GM06990 (cell line): ENCODE results near the gene NEAT1.
A peak's percentile ranks its signal among the peaks of the same experiment; 100 is the strongest.

Experiments
- DNase-seq: peaks from one replicate; pipeline ENCODE4 v3.0.0-alpha.2; 2011; ENCODE audit not compliant: insufficient read length; ENCODE audit errors: extremely low read depth
- H3K27me3 ChIP-seq: replicated peaks from 2 replicates; pipeline ENCODE4 v1.6.0; 2011; ENCODE audit warnings: low read length; ENCODE audit not compliant: control insufficient read depth, insufficient read depth
- H3K36me3 ChIP-seq: 2 replicates; pipeline ENCODE4 v1.5.1; 2011; ENCODE audit warnings: low read length; ENCODE audit not compliant: control insufficient read depth, insufficient read depth
- H3K4me3 ChIP-seq: replicated peaks from 2 replicates; pipeline ENCODE4 v1.5.1; 2011; ENCODE audit warnings: low read depth, mild to moderate bottlenecking, control low read depth, low read length
- CTCF ChIP-seq: IDR thresholded peaks from 2 replicates; pipeline ENCODE4 v1.5.1; 2011; ENCODE audit warnings: low read length, control low read depth, mild to moderate bottlenecking, inconsistent platforms; ENCODE audit not compliant: insufficient read depth, poor library complexity, severe bottlenecking

NEAT1 gene

GRCh38 chr11:65482306-65482850 lies 59.8 kb downstream of the NEAT1 start:
- Histone ChIP-seq H3K27me3 (no peaks in the 10 kb centered on the region), H3K4me3 (no peak overlapping the region), H3K36me3 (no peaks in the 10 kb centered on the region)
- DNase-seq, result no peak
- TF ChIP-seq CTCF, result no peak

- no peak for DNase-seq
- Histone ChIP-seq H3K4me3 (no peak overlapping the region), H3K27me3 (no peaks in the 10 kb centered on the region), H3K36me3 (no peaks in the 10 kb centered on the region)
- no peak for TF ChIP-seq CTCF
Observed at GRCh38 chr11:65485920-65486219, 63.3 kb downstream of the NEAT1 start.

- Histone ChIP-seq H3K27me3 (no peaks in the 10 kb centered on the region), H3K36me3 (no peaks in the 10 kb centered on the region), H3K4me3 (no peak overlapping the region)
- DNase-seq, result no peak
- TF ChIP-seq CTCF, result no peak
Observed at GRCh38 chr11:65486570-65487466, 64.2 kb downstream of the NEAT1 start.

- H3K4me3 ChIP-seq, result peak overlapping the region; percentile 22; the same call in 1 of the 2 replicates
- DNase-seq, result peak; percentile 82
- TF ChIP-seq CTCF, result peak; percentile 28
- no peaks in the 10 kb centered on the region for H3K27me3 ChIP-seq
- no peaks in the 10 kb centered on the region for H3K36me3 ChIP-seq
Observed at GRCh38 chr11:65487467-65488272, 65.1 kb downstream of the NEAT1 start.

- Histone ChIP-seq H3K36me3 (no peaks in the 10 kb centered on the region), H3K4me3 (peak overlapping the region; percentile 22; the same call in 1 of the 2 replicates), H3K27me3 (no peaks in the 10 kb centered on the region)
- no peak for DNase-seq
- TF ChIP-seq CTCF, result no peak
Observed at GRCh38 chr11:65488273-65489034, 65.9 kb downstream of the NEAT1 start.
